H1 (cell line): ENCODE data around the gene RXRA. TPM values are rescaled to one million over a fixed set of nuclear protein-coding genes. Genes with fewer than 3 reads are reported as not detected.

Source experiments
- ASH2L ChIP-seq: fragments of 200-600, 300-600 bp; sonication (generic); IDR thresholded peaks from one replicate; pipeline ENCODE4 v1.7.1; 2017; ENCODE audit warnings: low read length
- BRCA1 ChIP-seq: IDR thresholded peaks from 2 replicates; pipeline ENCODE4 v1.6.1; 2012; ENCODE audit warnings: low read depth, low read length, improper control_type of control experiment
- CBX8 ChIP-seq: fragments of 300-800, 300-1000 bp; sonication (generic); IDR thresholded peaks from 2 replicates; pipeline ENCODE4 v1.7.1; 2016; ENCODE audit warnings: low read depth, low read length, borderline replicate concordance
- CHD1 ChIP-seq: IDR thresholded peaks from 2 replicates; pipeline ENCODE4 v1.6.1; 2012; ENCODE audit warnings: low read depth, low read length, improper control_type of control experiment
- CREB1 ChIP-seq: IDR thresholded peaks from 2 replicates; pipeline ENCODE4 v1.6.1; 2012; ENCODE audit warnings: inconsistent platforms
- CTCF ChIP-seq, 3 experiments: IDR thresholded peaks; 1 replicate in 2 of 3; 2 replicates in 1 of 3; pipeline versions ENCODE4 v1.5.1 to v1.6.1; 2011; ENCODE audit warnings: low read length in 3 of 3, mild to moderate bottlenecking in 3 of 3, inconsistent platforms in 2 of 3, low read depth in 1 of 3, moderate library complexity in 1 of 3; ENCODE audit not compliant: insufficient read depth in 1 of 3; ENCODE audit errors: control extremely low read depth in 1 of 3
- FOSL1 ChIP-seq: IDR thresholded peaks from 2 replicates; pipeline ENCODE4 v1.6.1; 2011; ENCODE audit warnings: mild to moderate bottlenecking, low read depth, low read length, moderate library complexity; ENCODE audit not compliant: insufficient read depth
- GTF2F1 ChIP-seq: IDR thresholded peaks from 2 replicates; pipeline ENCODE4 v1.6.1; 2012; ENCODE audit warnings: low read depth, low read length, improper control_type of control experiment, borderline replicate concordance
- NRF1 ChIP-seq: IDR thresholded peaks from 2 replicates; pipeline ENCODE4 v1.6.1; 2011; ENCODE audit warnings: mild to moderate bottlenecking, low read depth, low read length, improper control_type of control experiment
- POLR2A ChIP-seq, 2 experiments: IDR thresholded peaks; 1 replicate in 1 of 2; 2 replicates in 1 of 2; pipeline ENCODE4 v1.6.1; 2011; ENCODE audit warnings: low read depth in 2 of 2, low read length in 2 of 2, mild to moderate bottlenecking in 2 of 2; ENCODE audit errors: control extremely low read depth in 1 of 2
- RFX5 ChIP-seq: IDR thresholded peaks from 2 replicates; pipeline ENCODE4 v1.6.1; 2011; ENCODE audit warnings: low read depth, low read length, improper control_type of control experiment, borderline replicate concordance
- TAF1 ChIP-seq: IDR thresholded peaks from 2 replicates; pipeline ENCODE4 v1.6.1; 2011; ENCODE audit warnings: mild to moderate bottlenecking, low read depth, low read length
- TAF7 ChIP-seq: optimal IDR thresholded peaks from 2 replicates; pipeline ENCODE3; 2011; ENCODE audit warnings: low read depth, mild to moderate bottlenecking, inconsistent platforms, low read length, moderate library complexity, borderline replicate concordance
- TBP ChIP-seq: IDR thresholded peaks from 2 replicates; pipeline ENCODE4 v1.6.1; 2011; ENCODE audit warnings: low read depth, low read length, improper control_type of control experiment
- TEAD4 ChIP-seq: IDR thresholded peaks from 2 replicates; pipeline ENCODE4 v1.6.1; 2012; ENCODE audit warnings: low read depth, low read length, inconsistent platforms, mixed read lengths
- USF2 ChIP-seq: IDR thresholded peaks from 2 replicates; pipeline ENCODE4 v1.6.1; 2011; ENCODE audit warnings: low read length, improper control_type of control experiment
- YY1 ChIP-seq: IDR thresholded peaks from 2 replicates; pipeline ENCODE4 v1.6.1; 2011; ENCODE audit warnings: low read depth, mild to moderate bottlenecking, low read length
- polyA plus RNA-seq, 7 experiments: library from polyadenylated mRNA; depleted of rRNA in 3 of 7; stranded (reverse) in 5 of 7; unstranded in 2 of 7; fragments of >200 nt in 5 of 7; fragments of 200-250 nt in 2 of 7; gene quantifications; 1 replicate in 5 of 7; 2 replicates in 1 of 7; 4 replicates in 1 of 7; pipeline versions ENCODE4 v1.2.1 to v1.2.3, GENCODE V29; 2011 to 2013; ENCODE audit warnings: missing spikeins in 2 of 7, mixed read lengths in 2 of 7
- total RNA-seq: library from RNA; stranded (reverse); fragmentation: NEBNext Ultra II Directional; extraction: Animal tissue kit (Norgen Biotek cat#: 25700); gene quantifications from 2 replicates; pipeline ENCODE4 v1.2.1, GENCODE V29; 2021

The RXRA gene
- total and polyA plus RNA-seq, 2 of the 8 experiments (the other 6 are each of a cell fraction or from before 2014, with no cell fraction given), result 9.8 to 29.4 TPM

GRCh38 chr9:134325813-134326723, at the start of gene RXRA (continued):
- no peak for TF ChIP-seq TEAD4
- TF ChIP-seq TBP, result no peak
- TF ChIP-seq GTF2F1, result no peak
- TF ChIP-seq YY1, result no peak
- no peak for TF ChIP-seq RFX5
- TF ChIP-seq CREB1, result no peak; the same call in 1 of the 2 replicates
- no peak for TF ChIP-seq USF2
- no peak for TF ChIP-seq CHD1
- no peak for TF ChIP-seq FOSL1
- TF ChIP-seq TAF1, result peak; percentile 69
- TF ChIP-seq CTCF (IDR thresholded peaks at IDR 0.05; ENCODE audit: control extremely low read depth in 1 of 3, insufficient read depth in 1 of 3, low read depth in 1 of 3, low read length in 3 of 3), result peak in 1 of 3 experiments; percentile 19; a peak in 1 of 4 replicates
- TF ChIP-seq NRF1, result no peak
- TF ChIP-seq CBX8, result no peak
- TF ChIP-seq BRCA1, result no peak
- TF ChIP-seq ASH2L, result no peak
- TF ChIP-seq TAF7, result peak; percentile 30
- TF ChIP-seq POLR2A (IDR thresholded peaks at IDR 0.05; ENCODE audit: control extremely low read depth in 1 of 2, low read depth in 2 of 2, low read length in 2 of 2), result peak in 1 of 2 experiments; percentile 42; a peak in 1 of 3 replicates
